ENCODE measurements around the gene KASH5.

The KASH5 gene

DNA sequence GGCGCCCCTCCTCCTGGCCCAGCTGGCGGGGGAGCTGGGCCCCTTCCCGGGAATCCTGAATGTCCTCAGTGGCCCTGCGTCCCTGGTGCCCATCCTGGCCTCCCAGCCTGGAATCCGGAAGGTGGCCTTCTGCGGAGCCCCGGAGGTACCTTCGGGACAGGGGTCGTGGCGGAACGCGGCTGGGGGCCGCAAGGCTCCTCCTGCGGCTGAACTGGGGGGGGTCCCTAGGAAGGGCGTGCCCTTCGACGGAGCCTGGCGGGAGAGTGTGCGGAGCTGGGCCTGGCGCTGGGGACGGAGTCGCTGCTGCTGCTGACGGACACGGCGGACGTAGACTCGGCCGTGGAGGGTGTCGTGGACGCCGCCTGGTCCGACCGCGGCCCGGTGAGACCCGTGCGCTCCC is 73.6 kb downstream of the KASH5 start:
- DNase-seq = no peak

DNA sequence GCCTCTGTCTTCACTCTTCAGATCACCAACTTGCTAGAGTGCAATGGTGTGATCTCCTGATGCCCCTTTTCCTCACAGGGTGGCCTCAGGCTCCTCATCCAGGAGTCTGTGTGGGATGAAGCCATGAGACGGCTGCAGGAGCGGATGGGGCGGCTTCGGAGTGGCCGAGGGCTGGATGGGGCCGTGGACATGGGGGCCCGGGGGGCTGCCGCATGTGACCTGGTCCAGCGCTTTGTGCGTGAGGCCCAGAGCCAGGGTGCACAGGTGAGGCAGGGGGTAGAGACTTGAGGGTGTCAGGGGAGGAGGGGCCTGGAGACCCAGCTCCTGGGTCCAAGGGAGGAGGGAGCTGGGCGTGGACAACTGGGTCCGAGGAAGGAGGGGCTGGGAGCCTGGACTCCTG is 74.4 kb downstream of the KASH5 start:
- no peak for DNase-seq

DNA sequence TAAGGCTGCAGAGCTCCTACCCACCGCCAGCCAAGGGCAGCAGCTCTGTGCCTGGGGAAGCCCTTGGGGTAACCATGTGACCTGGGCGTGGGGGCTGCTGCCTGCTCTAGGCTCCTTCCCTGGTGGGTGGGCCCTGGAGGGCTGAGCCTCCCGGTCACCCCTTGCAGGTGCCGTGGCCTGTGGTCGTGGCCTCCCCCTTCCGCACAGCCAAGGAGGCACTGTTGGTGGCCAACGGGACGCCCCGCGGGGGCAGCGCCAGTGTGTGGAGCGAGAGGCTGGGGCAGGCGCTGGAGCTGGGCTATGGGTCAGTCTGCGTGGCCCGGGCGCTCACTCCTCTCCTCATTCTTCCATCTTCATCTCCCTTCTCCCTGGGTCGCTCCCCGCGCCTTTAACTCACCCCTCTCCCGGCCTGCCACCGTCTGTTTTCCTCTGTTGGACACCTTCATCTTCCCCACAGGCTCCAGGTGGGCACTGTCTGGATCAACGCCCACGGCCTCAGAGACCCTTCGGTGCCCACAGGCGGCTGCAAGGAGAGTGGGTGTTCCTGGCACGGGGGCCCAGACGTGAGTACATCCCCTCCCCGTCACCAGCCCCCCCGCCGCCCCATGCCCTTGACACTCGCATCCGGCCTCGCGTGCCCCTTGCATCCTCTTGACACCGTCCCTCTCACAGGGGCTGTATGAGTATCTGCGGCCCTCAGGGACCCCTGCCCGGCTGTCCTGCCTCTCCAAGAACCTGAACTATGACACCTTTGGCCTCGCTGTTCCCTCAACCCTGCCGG is 76.1 kb downstream of the KASH5 start:
- no peak for DNase-seq

DNA sequence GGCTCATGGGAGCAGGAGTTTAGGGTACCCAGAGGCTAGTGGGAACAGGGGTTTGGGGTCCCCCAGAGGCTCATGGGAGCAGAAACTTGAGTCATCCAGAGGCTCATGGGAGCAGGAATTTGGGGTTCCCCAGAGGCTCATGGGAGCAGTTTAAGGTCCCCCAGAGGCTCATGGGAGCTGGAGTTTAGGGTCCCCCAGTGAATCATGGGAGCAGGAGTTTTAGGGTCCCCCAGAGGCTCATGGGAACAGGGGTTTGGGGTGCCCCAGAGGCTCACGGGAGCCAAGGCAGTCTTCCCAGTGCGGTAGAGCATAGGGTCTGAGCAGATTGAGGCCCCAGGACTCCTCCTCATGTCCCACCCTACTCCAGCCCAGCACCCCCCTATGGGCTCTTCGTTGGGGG is 77.3 kb downstream of the KASH5 start:
- DNase-seq = no peak

All from CD4-positive, alpha-beta T cell treated with Interleukin-4 for 4 hours (primary cell).